ENCODE data around the gene VILL.
"Not testable (repeated sequence)": the region's sequence is repeated elsewhere in the genome, so short reads cannot be mapped to it uniquely, and the experiment has no call there.

VILL gene

DNA sequence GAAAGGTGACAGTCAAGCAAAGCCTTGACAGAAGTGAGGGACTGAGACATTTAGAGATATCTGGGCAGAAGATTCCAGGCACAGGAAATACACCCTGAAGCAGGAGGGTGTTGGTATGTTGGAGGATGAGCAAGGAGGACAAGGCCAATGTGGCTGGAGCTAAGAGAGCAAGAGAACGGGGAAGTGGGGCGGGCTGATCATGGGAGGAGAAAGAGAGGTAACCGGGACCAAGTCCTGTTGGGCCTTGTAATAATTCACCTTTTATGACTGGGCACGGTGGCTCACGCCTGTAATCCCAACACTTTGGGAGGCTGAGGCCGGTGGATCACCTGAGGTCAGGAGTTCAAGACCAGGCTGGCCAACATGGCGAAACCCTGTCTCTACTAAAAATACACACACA is 43.0 kb downstream of the VILL start:
- DNase-seq (ENCODE audit: low spot score) = not testable (repeated sequence)

DNA sequence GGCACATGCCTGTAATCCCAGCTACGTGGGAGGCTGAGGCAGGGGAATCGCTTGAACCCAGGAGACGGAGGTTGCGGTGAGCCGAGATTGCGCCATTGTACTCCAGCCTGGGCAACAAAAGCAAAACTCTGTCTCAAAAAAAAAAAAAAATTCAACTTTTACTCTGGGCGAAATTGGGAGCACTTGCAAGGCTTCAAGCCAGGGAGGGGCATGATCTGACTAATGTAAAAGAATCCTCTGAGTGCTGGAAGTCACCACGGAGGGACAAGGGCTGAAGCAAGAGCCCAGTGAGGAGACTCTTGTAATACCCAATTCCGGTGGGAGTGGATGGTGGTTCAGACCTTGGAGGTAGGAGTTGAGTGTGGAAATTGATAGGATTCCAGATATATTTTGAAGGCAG is 43.7 kb downstream of the VILL start:
- DNase-seq (ENCODE audit: low spot score) = not testable (repeated sequence)

DNA sequence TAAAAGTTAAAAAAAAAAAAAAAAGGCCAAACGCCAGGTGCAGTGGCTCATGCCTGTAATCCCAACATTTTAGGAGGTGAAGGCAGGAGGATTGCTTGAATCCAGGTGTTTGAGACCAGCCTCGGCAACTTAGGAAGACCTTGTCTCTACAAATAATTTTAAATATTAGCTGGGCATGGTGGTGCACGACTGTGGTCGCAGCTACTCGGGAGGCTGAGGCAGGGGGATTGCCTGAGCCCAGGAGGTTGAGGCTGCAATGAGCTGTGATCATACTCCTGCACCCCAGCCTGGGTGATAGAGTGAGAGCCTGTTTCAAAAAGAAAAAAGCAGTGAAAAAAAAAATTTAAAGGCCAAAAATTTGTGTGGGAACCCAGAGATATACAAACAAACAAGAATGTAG is 45.7 kb downstream of the VILL start:
- no peak for DNase-seq (ENCODE audit: low spot score)

DNA sequence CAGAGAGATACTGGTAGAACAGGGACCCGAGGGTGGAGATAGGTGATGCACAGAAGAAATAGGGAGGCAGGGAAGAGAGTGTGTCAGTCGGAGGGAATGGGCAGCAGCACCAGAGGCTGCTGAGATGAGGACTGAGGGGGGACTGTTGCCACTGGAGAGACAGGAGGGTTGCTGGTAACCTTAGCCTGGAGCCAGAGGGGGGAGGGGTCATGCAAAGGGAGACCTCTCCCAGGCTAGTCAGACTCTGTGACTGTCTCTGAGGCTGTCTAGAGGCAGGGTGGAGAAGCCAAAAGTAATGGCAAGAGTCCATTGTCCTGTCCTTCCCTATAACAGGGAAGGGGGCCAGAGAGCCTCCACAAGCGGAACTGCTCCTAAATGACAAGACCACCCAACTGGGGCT is 46.3 kb downstream of the VILL start:
- DNase-seq (ENCODE audit: low spot score) = no peak

DNA sequence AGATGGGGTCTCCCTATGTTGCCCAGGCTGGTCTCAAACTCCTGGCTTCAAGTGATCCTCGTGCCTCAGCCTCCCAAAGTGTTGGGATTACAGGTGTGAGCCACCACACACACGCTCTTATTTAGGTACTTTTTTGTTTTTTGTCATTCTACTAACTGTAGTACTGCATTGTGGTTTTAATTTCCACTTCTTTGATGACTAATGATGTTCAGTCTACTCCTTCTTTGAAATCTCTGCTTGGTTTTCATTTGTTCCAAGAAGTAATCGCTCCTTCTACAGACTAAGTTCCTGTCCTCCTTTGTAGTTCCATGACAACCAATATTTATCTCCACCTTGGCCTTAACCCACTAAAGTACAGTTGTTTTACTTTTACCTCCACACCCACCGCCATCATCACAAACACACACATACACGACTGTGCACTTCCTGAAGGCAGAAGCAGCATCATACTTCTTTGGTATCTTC is 47.9 kb downstream of the VILL start:
- no peak for DNase-seq (ENCODE audit: low spot score)

DNA sequence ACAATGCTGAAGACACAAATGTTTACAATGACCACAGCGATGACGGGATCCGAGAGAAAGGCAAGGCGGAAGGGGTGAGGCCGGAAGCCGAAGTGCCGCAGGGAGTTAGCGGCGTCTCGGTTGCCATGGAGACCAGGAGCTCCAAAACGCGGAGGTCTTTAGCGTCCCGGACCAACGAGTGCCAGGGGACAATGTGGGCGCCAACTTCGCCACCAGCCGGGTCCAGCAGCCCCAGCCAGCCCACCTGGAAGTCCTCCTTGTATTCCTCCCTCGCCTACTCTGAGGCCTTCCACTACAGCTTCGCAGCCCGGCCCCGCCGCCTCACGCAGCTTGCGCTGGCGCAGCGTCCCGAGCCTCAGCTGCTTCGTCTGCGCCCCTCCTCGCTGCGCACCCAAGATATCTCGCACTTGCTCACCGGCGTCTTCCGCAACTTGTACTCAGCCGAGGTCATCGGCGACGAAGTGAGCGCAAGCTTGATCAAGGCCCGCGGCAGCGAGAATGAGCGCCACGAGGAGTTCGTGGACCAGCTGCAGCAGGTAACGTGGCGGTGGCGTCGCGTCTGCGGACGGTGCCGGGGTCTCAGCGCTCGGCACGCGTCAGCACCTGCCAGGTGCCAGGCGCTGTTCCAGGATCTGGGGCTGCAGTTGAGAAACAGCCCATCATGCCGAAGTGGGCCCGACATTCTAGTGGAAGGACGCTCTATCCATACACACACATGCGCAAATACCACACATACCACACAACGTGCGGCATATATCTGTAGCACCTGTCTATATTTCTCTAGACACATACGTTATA is 48.7 kb downstream of the VILL start, which contains the start of gene DLEC1:
TSS of gene DLEC1 (plus strand) at position 108 of the 798 bp plus-strand sequence. CDS start at position 126, 18 bp downstream.
- DNase-seq (ENCODE audit: low spot score) = no peak

DNA sequence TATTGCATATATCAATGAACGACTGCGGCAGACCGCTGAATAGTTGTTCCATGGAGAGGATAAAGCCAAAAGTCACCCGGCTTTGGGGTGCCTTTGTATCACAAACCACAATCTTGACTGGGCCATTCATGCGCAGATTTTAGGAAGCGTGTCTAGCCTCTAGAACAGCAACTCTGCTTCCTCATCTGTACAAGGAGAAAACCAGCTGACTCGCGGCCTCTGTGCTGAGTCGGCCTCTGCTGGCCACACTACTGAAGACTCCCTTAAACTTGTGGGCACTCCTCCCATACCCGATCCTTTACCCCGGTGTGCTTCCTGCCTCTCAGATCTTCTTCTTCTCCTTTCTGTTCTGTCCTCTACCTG is 49.3 kb downstream of the VILL start:
- no peak for DNase-seq (ENCODE audit: low spot score)

DNA sequence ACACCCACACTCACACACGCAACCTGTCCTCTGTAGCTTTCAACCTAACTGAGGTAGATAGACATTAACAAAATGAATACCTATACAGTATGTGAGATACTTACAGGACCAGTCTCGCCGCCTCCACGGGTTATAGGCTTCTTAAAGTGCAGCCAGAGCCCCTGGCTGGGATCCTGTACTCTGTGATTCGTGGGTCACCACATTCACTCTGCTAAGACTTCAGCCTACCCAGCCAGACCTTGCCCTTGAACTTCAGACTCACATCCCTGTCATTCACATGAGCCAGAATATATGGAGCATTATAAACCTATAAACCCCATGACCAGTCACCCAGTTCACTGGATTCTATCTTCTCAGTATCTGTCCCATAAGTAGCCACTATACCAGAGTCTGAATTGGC is 49.8 kb downstream of the VILL start:
- DNase-seq (ENCODE audit: low spot score) = no peak

DNA sequence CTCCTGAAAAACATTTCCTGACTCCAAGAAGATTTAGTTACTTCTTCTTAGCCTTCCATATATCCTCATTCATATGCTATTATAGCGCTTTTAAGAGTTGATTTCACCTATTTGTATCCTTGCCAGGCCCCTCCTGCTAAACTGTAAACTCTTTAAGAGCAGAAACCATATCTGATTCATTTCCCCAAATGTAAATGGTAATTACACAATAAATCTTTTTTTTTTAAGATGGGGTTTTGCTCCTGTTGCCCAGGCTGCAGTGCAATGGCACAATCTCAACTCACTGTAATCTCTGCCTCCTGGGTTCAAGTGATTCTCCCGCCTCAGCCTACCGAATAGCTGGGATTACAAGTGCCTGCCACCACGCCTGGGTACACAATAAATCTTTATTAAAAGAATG is 52.9 kb downstream of the VILL start:
- DNase-seq (ENCODE audit: low spot score) = no peak

DNA sequence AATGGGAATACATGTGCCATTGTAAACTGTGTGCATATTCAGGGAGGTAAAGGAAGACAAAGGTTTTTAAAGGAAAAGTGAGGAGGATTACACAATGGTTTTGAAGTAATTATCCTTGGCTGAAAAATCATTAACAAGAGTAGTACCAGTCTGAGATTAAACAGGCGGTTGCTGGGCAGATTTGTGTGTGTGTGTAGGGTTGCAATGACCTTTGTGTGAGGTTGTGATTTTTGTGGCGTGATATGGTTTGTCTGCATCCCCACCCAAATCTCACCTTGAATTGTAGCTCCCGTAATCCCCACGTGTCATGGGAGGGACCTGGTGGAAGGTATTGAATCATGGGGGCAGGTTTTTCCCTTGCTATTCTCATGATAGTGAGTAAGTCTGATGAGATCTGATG is 55.4 kb downstream of the VILL start:
- no peak for DNase-seq (ENCODE audit: low spot score)

DNA sequence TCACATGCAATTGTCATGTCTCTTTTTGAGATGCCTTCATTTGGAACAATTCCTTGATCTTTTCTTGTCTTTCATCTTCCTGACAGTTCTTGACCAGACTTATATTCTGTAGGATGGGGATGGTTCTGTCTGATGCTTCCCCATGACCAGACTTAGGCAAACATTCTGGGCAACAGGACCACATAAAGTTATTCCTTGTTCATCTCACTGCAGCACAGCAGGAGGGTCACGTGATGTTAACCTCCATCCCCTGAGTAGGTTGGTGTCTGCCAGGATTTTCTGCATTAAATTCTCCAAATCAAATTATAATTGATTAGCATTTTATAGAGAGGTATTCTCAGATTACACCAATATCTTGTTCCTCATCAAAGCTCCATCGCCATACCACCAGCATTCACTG is 56.2 kb downstream of the VILL start:
- no peak for DNase-seq (ENCODE audit: low spot score)

DNA sequence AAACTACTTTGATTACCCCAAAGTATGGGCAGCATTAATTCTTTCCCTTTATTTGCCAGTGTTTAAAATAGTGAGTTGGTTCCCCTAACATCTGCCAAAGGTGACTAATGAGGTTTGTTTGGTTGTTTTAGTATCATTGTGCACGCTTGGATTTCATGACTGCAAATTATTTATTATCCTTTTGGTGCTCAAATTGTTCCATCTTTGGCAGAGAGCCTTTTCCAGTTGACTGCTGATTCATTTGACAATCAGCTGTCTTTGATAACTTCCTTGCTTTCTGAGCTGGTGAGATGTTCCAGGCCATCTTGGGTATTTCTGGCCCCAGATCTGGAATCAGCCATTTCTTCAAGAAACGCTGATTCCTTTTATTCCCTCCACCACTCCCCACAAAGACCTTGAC is 57.3 kb downstream of the VILL start:
- no peak for DNase-seq (ENCODE audit: low spot score)

DNA sequence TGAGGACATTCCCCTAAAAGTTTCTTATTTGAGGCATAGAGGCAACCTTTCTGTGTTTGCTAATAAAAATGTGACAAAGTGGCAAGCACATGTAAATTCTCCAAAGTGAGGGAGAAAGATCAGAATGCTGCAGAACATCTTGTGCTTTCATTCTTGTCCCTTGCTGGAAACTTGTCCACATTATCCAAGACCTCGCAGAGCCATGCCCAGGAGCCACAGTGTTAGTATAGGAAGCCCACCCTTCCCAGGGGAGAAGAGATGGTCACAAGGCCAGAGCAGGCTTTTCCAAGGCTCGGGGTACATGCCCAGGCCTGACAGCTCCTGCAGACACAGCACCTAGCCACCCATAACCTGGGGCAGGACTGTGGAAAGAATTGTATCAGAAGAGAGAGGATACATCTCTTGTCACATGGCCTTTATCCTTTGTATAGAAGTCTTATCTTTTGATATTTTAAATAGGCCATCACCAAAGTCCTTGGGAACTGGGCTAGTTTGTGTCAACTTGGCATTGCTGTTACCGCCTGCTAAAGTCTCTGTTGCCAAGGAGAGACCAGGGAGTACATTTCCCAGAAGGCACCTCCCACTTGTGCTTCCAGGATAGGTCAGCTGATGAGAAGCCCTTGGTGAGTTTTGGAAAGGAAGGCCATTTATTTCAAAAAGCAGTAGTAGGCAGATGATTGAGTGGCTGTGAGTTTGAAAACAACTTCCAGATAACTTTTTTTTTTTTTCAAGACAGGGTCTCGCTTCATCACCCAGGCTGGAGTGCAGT is 59.0 kb downstream of the VILL start:
- no peak for DNase-seq (ENCODE audit: low spot score)

DNA sequence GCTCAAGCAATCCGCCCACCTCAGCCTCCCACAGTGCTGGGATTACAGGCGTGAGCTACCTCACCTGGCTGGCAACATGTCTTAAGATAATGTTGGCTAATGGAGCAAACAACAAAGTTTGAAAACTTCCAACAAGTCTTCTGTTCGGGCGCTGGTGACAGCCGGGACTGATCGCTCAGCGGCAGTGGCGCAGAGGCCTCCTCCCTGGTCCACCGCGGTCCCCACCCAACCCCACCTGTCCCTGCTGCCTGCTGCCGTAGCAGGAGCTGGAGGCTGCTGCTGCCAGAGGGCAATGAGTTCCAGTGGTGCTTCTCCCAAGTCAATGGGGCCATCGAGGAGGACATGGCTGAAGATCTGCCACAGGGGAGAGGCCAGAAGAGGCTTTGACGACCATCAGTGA is 60.5 kb downstream of the VILL start:
- no peak for DNase-seq (ENCODE audit: low spot score)

DNA sequence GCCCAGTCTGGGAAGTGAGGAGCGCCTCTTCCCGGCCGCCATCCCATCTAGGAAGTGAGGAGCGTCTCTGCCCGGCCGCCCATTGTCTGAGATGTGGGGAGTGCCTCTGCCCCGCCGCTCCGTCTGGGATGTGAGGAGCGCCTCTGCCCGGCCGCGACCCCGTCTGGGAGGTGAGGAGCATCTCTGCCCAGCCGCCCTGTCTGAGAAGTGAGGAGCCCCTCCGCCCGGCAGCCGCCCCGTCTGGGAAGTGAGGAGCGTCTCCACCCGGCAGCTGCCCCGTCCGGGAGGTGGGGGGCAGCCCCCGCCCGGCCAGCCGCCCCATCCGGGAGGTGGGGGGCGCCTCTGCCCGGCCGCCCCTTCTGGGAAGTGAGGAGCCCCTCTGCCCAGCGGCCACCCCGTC is 62.7 kb downstream of the VILL start:
- not testable (repeated sequence) for DNase-seq (ENCODE audit: low spot score)

DNA sequence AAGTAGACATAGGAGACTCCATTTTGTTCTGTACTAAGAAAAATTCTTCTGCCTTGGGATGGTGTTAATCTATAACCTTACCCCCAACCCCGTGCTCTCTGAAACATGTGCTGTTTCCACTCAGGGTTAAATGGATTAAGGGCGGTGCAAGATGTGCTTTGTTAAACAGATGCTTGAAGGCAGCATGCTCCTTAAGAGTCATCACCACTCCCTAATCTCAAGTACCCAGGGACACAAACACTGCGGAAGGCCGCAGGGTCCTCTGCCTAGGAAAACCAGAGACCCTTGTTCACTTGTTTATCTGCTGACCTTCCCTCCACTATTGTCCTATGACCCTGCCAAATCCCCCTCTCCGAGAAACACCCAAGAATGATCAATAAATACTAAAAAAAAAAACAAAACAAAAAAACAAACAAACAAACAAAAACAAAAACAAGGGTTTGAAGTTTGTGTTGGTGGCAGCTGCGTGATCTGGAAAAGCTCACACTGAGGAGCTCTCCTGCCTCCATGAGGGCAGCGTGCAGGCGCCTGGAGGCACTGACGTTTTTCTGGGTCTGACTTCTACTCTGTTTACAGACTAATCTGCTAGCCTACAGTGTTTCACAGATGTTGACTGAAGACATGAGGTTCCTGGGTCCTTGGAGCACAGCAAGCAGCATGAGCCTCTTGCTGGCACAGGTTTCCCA is 63.4 kb downstream of the VILL start:
- DNase-seq (ENCODE audit: low spot score) = not testable (repeated sequence)

DNA sequence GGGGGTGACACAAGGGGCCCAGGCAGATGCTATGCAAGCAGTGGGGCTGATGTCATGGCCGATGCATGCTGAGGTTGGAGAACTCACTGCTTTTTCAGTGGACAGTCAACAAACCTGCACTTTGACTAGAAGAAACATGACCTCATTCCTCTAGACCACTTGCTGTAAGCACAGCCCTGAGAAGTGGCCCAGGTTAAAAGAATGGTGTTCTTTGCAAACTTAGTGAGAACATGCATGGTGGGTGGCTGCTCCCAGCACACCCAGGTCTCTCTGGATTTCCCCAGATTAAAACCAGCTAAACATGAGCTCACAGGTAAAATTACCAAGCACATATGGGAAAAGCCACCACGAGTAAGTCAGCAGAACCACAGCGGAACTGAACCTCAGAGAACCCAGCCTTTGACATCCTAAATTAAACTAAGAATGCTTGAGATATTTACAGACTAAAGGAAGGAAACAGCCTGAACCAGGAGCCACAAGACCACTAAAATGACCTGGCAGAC is 64.0 kb downstream of the VILL start:
- DNase-seq (ENCODE audit: low spot score) = no peak

Small RNA genes lying within 50 kb of the gene (small RNA-seq; reads per million reads assigned to genes)
- 0.10 to 1.2 reads per million in 2 experiments for gene MIR26A1
- 0 reads per million in 2 experiments for gene RF00019

Data from SK-N-DZ (cell line).